Esophagus muscularis mucosa (tissue), 4 donors: ENCODE data around the gene DTX3.

Source experiments
- EP300 ChIP-seq: sonication (generic); formaldehyde crosslinking; IDR thresholded peaks from one replicate; pipeline ENCODE4 v1.6.1; 2017; ENCODE audit warnings: antibody characterized with exemption
- POLR2A ChIP-seq: fragments of 450-650 bp; IDR thresholded peaks from one replicate; pipeline ENCODE4 v1.6.1; 2017; ENCODE audit warnings: antibody characterized with exemption, moderate library complexity, mild to moderate bottlenecking, low read depth
- POLR2AphosphoS5 ChIP-seq, 2 donors: sonication (generic); formaldehyde crosslinking; IDR thresholded peaks; one replicate each; pipeline ENCODE4 v1.6.1; 2017; ENCODE audit warnings: antibody characterized with exemption in 2 of 2
- TF ChIP-seq, protein P1 (sequence below), 3 experiments: fragments of 200-600 bp in 2 of 3; fragments of 450-650 bp in 1 of 3; sonication (generic) in 2 of 3; IDR thresholded peaks; one replicate each; pipeline ENCODE4 v1.5.1; 2017 to 2019; ENCODE audit warnings: antibody characterized with exemption in 3 of 3, mild to moderate bottlenecking in 2 of 3, moderate library complexity in 1 of 3

- no peak for TF ChIP-seq POLR2AphosphoS5 (IDR thresholded peaks at IDR 0.05)
- no peak for TF ChIP-seq EP300
- TF ChIP-seq, protein P1, sequence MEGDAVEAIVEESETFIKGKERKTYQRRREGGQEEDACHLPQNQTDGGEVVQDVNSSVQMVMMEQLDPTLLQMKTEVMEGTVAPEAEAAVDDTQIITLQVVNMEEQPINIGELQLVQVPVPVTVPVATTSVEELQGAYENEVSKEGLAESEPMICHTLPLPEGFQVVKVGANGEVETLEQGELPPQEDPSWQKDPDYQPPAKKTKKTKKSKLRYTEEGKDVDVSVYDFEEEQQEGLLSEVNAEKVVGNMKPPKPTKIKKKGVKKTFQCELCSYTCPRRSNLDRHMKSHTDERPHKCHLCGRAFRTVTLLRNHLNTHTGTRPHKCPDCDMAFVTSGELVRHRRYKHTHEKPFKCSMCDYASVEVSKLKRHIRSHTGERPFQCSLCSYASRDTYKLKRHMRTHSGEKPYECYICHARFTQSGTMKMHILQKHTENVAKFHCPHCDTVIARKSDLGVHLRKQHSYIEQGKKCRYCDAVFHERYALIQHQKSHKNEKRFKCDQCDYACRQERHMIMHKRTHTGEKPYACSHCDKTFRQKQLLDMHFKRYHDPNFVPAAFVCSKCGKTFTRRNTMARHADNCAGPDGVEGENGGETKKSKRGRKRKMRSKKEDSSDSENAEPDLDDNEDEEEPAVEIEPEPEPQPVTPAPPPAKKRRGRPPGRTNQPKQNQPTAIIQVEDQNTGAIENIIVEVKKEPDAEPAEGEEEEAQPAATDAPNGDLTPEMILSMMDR (IDR thresholded peaks at IDR 0.05): no peak
- TF ChIP-seq POLR2A: no peak
These were observed 2.2 kb downstream of the DTX3 start for GRCh38 chr12:57606821-57607220.
